Stimulated activated CD4-positive, alpha-beta T cell treated with anti-CD3 and anti-CD28 coated beads, Interleukin-1b, Interleukin-23, amount 100 ng/mL, for 24 hours (primary cell): ENCODE data around the gene CGB3.
"Not testable (repeated sequence)": the region's sequence is repeated elsewhere in the genome, so short reads cannot be mapped to it uniquely, and the experiment has no call there.

Source experiments
- DNase-seq, 4 experiments: peaks; one replicate each; pipeline ENCODE4 v3.0.0-alpha.2; 2020; ENCODE audit warnings: low read depth in 4 of 4, low spot score in 1 of 4

Gene CGB3

DNA sequence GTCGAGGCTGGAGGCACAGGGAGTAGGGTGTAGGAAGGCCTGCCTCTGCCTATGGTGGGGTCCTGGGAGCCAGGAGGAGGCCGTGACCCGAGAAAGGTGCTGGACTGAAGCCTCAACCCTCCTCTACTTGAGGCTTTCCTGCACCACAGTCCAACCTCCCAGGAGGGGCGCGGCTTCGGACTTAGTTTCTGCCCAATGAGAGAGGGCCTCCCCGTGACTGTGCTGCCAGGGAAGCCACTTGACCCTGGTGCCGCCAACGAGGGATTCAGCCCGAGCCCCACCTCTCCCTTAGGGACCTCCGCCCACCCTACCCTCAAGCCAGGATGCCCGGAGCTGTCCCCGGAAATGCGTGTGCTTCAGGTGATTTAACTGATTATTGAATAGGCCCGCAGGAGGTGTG, at the start of gene CGB3:
CGB3 (minus strand) TSS at position 101 of the 400 bp plus-strand sequence. CDS start 362 bp downstream, outside the sequence.
- DNase-seq = not testable (repeated sequence)

DNA sequence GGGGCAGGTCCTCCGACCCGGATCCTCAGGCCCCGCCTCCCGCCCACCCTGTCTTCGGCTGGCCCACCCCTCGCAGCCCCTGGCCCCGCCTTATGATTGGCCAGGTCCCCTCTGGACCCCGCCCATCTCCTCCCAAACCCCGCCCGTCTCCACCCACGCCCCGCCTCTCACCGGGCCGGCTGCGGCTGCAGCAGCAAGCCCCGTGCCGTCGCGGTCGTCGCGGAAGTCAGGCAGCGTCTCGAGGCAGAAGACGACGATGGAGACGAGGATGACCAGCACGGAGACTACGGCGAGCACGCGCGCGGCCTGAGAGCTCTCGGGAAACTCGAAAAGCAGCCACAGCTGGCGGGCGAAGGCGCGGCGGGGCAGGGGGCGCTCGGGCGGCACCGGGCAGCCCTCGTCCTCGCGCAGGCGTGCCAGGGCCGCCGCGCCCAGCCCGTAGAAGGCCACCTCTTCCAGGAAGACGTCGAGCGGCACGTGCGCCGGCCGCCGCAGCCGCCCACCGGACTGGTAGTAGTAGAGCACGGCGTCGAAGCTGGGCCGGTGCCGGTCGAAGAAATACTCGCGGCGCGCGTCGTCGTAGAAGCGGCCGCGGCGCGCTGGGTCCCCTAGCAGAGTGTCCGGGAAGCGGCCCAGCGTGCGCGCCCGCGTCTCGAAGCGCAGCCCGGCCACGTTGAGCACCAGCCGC, 47.9 kb upstream of the CGB3 start:
- DNase-seq = peak in 1 of 4 experiments; percentile 19

DNA sequence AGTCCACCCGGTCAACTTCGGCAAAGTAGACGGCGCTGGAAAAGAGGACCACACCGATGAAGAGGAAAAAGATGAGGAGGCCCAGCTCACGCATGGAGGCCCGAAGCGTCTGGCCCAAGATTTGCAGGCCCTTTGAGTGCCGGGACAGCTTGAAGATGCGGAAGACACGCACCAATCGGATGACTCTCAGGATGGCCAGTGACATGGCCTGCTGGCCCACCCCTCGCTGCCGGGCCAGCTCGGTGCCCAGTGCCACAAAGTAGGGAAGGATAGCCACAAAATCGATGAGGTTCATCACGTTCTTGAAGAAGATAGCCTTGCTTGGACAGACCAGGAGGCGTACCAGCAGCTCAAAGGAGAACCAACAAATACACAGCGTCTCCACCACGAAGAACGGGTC, 46.3 kb upstream of the CGB3 start:
- DNase-seq = no peak

DNA sequence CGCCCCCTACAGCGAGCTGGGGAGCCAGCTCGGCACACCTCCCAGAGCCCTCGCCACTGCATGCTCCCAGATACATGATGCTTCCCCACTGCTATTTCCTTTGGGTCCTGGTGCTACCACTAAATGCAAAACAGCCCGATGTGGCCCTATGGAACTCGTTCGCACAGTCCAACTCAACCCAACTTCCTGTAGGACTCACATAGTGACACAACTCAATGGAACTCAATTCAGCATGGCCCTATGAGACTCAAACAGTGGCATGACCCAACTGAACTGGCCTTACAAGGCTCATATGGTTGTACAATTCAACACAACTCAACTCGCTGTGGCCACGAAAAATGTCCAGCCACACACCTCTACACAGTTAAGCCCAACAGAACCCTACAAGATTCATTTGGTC, 44.9 kb upstream of the CGB3 start:
- DNase-seq = no peak

DNA sequence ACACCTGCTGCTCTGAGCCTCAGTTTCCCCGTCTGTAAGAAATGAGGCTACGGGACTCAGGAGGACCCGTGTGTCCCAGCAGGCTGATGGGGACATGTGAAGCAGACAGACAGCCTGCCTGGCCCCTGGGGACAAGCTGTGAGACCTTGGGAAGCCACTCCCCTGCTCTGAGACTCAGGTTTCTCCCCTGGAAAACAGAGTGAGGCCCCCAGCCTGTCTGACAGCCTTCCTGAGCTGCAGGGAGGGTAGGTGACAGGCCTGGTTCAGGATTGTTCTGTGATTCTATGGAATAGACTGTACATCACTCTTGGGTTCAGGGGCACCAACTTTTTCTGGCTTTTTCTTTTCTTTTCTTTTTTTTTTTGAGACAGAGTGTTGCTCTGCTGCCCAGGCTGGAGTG, 43.4 kb upstream of the CGB3 start:
- DNase-seq = no peak

DNA sequence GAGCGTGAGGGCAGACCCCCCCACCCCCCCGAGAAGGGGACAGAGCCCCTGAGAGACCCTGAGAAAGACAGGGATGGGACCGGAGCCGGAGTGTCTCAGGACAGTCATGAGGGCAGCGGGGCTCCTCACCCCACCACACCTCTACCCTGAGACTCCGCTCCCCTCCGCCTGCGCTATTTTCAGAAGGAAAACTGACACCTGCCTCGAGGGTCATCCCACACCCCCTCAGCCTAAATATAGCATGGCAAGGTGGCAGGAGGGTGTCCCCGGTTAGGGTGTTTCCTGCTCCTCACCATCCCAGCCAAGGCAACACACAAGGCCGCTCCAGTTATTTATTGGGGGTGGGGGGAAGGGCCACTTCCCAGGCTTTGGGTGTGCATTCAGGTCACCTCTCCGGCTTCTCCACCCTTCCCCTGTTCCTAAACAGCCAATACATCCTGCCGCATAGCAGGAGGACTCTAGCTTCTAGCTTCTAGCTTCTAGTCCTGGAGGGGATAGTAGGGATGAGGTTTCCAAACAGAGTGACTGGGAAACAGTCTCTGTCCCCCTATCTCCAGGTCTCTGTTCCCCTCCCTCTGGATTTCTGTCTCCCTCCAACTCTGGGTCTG, 41.9 kb upstream of the CGB3 start:
- DNase-seq = no peak

DNA sequence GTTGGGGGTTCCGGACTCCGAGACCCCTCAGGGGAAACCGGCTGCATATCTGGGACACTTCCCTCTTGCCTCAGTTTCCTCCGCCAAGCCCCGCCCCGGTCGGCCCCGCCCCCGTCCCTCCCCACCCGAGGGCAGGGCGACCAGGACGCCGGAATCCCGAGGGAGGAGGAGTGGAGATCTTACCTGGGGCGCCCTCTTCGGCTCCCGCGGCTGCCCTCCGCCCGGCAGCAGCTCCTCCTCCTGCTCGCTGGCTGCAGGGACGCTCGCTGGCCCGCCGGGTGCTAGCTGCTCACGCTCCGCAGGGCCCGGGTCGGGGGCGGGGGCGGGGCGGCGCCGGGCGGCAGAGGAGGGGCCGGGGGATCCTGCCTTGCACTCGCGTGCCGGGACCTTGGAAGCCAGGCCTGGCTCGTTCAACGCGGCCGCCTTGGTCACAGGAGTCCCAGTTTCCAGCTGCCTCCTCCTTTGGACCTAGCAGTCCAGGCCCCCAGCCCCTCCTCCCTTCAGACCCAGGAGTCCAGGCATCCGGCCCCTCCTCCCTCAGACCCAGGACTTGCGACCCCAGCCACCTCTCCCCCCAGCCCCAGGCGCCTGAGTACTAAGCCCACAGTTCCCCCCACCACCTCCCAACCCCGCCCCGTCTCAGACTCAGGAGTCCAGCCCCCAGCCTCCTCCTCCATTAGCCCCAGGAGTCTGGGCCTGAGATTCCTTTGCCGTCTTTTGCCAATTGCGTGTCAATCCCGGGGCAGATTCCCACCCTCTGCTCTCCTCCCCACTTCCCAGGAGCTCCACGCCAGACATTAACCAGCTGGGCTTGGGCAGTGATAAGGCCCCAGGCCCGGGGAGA, 40.9 kb upstream of the CGB3 start, which contains the start of gene NTF4:
NTF4 (minus strand) TSS at position 51 of the 844 bp plus-strand sequence. CDS start 2,821 bp downstream, outside the sequence.
- no peak for DNase-seq

DNA sequence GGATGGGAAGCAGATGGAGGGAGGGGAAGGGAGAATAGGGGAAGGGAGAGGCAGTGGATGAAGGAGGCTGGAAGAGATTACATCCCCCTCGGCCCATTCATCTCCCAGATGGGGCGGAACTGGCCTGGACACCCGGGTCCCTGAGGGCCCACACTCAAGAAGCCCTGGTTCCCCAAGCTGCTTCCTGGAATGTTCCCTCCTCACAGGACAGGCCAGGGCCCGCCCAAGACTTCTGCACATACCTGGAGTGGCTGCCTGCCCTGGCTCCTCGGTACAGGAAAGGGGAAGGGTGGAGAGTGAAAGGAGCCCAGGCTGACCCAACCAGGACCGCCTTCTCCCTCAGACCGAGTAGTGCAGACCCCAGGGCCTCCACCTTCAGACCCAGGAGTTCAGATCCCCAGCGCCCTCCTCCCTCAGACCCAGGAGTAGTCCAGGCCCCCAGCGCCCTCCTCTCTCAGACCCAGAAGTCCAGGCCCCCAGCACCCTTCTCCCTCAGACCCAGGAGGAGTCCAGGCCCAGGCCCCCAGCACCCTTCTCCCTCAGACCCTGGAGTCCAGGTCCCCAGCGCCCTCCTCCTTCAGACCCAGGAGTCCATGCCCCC, 40.0 kb upstream of the CGB3 start:
- no peak for DNase-seq

DNA sequence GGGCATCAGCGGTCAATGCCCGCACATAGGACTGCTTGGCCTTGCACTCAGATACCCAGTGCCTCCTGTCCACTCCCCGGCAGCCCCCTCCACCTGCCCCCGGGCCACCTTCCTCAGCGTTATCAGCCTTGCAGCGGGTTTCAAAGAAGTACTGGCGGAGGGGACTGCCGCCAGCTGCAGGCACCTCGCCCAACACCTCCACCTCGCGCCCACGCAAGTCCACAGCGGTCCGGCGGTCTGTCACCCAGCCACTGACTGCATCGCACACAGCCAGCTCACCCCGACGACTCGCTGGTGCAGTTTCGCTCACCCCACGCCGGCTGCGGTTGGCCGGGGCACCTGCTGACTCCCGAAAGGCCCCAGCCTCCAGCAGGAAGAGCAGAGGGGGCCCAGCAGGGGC, 37.3 kb upstream of the CGB3 start:
- DNase-seq = no peak

DNA sequence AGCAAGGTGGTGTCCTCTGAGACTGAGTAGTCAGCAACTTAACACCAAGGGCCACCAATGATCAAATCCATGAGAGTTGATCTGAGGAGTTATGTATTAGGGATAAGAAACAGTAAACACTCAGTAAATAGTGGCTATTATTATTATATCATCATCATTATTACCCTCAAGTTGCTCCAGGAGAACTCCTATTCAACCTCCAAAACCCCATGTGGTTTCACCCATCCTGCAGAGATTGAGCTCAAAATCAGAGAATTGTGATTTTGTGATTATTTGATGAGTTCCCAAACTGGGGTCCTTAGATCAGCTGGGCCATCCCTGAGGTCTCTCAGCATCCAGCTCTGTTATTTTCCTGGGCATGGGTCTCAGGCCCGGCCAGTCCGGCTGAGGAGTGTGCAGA, 36.9 kb upstream of the CGB3 start:
- no peak for DNase-seq

DNA sequence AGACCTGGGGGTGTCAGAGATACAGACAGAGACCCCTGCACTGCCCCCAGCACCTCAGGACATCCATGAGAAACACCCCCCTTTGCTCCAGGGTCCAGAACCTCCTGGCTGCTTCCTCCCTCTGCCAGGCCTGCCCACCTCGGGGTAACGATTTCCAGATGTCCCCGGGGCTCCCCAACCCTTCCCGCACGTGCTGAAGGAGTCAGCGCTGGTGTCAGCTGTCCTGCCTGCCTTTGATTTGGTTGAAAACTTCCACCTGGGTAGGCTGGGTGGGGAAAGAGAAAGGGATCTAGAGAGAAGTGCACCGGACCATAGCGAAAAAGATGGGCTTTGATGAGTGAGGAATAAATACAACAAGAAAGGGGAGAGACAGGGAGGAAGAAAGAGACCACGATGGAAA, 34.9 kb upstream of the CGB3 start:
- no peak for DNase-seq

DNA sequence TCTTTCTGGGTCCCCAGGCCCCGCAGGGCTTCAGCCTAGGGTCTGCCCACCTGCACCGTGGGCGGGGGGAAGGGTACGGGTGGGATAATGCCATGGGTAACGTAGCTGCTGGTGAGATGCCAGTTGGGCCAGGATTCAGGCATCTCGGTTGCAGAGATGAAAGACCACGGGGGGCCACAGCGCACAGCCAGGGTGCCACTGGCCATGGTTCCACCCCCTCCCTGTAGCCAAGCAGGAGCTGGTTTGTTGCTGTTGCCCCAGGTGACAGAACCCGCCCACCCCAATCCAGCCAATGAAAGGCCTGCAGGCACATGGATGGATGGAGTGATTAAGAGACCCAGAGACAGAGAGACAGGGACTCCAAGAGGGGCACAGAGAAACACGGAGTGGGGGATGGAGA, 34.4 kb upstream of the CGB3 start:
- DNase-seq = peak in 1 of 4 experiments; percentile 25

DNA sequence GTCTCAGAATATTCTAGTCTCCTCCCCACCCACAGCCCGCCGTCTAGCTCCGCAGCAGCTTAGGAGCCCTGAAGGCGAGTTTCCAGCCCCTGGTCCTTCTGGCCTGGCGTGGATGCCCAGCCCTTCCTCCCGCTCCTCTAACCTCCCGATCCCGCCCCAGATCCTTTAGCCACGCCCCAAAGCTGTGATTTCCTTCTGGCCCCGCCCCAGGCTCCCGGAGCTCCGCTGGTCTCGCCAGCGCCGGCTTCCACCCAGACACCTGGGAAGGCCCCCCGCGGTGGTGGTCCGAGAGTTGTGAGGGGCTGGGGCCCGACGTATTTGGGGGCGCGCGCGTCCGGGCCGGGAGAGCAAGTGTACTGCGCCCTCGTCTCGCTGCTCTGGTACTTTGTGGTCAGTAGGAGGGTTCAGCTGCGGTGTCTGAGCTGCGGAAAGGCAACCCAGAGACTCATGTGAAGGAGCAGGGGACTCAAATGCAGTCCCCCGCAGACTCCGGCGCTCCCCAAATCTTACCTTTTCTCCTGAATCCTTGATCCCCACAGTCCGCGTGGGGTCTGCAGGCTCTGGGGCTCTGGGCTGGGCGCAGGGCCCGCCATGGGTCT, 33.6 kb upstream of the CGB3 start, which contains the start of gene CGB7:
CGB7 (minus strand) TSS at position 114 of the 599 bp plus-strand sequence. CDS start 2,374 bp downstream, outside the sequence.
- peak in 1 of 4 experiments; percentile 30 for DNase-seq

DNA sequence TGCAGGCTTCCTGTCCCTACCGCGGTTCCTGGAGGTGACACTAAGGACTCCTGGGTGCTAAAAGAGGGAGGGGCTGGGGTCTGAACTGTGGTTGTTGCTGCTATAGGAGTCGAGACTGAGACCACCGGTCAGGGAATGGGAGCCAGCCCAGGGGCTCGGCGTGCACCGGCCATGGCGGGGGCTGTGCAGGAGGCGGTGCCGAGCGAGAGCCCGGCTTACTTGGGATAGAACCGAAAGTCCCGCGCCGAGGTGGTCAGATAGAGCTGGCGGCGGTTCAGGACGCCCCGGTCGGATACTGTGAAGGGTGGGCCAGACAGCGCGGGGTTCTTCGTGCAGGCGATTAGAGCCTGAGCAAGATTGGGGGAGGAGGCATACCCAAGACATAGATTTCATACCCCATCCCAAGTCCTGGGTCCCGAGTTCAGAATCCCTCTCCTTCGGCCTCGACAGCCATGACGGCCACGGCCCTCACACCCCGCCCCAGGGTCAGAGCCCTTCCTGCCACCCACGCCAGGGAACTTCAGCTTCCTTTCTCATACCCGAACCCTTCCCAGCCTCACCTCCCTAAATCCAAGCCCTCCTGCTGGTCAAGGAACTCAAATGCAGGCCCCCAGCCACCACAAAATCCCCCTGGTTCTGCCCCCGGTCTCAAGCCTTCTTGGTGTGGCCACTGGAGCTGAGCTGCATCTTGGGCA, 32.9 kb upstream of the CGB3 start:
- not testable (repeated sequence) for DNase-seq

DNA sequence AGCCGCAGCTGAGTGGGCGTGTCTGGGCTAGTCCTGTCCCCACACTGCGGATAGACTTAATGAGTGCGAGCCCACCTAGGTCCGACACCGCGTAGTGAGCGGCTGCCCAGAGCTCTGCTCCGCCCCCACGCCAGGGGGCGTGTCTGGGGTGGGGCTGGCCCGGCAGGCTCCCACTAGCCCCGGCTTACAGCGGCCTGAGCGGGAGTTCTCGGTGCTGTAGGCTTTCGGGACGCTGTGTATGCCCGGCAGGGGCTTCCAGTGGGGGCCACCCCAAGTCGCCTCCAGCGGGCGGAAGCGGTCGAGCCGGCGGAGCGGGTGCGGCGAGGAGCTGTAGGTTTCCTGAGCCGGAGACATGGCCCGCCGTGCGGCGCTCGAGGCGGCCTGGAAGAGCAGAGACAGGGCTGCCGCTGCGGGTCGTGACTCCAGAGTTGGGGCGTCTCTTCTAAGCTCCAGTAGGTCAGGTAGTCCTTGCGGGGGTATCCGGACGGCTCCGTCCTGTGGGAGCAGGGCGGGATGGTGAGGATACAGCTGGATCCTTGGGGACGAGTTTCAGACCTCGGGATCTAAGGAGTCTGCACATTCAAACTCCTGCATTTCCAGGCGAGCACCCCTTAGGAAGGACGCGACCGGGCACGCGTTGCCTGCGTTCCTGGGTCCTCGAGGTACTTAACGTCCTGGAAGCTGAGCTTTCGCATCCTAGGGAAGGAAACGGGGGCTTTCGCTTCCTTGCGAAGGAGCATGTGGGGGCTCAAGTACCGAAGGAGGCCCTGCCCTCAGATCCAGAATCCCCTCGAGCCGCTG, 32.2 kb upstream of the CGB3 start:
- peak in 1 of 4 experiments; percentile 40 for DNase-seq

DNA sequence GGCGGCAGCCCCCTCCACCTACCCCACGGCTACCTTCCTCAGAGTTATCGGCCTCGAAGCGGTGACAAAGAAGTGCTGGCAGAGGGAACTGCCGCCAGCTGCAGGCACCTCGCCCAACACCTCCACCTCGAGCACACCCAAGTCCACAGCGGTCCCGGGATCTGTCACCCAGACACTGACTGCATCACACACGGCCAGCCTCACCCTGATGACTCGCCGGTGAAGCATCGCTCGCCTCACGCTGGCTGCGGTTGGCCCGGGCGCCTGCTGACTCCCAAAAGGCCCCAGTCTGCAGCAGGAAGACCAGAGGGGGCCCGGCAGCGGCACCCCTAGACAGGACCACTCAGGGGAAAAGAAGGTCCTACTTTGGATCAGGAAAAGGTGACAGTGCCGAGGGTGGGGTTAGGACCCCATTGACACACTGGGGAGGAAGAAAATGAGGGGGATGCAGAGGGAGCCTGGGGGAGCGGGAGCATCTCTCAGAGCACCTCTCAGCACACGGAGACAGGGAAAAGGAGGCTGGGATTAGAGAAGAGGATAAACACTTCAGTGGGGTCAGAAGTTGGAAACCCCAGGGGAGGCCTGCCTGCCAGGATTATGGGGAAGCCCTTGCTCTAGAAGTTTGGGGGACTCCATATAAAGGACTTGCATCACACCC, 26.4 kb upstream of the CGB3 start:
- not testable (repeated sequence) for DNase-seq

DNA sequence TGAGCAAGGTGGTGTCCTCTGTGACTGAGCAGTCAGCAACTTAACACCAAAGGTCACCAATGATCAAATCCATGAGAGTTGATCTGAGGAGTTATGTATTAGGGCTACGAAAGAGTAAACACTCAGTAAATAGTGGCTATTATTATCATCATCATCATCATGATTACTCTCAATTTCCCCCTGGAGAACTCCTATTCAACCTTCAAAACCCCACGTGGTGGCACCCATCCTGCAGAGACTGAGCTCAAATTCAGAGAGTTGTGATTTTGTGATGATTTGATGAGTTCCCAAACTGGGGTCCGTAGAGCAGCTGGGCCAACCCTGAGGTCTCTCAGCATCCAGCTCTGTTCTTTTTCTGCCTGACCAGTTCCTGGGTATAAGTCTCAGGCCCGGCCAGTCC, 25.7 kb upstream of the CGB3 start:
- not testable (repeated sequence) for DNase-seq

DNA sequence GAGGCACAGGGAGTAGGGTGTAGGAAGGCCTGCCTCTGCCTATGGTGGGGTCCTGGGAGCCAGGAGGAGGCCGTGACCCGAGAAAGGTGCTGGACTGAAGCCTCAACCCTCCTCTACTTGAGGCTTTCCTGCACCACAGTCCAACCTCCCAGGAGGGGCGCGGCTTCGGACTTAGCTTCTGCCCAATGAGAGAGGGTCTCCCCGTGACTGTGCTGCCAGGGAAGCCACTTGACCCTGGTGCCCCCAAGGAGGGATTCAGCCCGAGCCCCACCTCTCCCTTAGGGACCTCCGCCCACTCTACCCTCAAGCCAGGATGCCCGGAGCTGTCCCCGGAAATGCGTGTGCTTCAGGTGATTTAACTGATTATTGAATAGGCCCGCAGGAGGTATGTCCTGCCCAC, 24.9 kb upstream of the CGB3 start, which contains the start of gene CGB8:
CGB8 (minus strand) TSS at position 101 of the 400 bp plus-strand sequence. CDS start 372 bp downstream, outside the sequence.
- DNase-seq = not testable (repeated sequence)

DNA sequence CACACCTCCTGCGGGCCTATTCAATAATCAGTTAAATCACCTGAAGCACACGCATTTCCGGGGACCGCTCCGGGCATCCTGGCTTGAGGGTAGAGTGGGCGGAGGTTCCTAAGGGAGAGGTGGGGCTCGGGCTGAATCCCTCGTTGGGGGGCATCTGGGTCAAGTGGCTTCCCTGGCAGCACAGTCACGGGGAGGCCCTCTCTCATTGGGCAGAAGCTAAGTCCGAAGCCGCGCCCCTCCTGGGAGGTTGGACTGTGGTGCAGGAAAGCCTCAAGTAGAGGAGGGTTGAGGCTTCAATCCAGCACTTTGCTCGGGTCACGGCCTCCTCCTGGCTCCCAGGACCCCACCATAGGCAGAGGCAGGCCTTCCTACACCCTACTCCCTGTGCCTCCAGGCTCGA, 19.4 kb upstream of the CGB3 start, which contains the start of gene CGB5:
CGB5 (plus strand) TSS at position 301 of the 400 bp plus-strand sequence. CDS start 362 bp downstream, outside the sequence.
- not testable (repeated sequence) for DNase-seq
